Activated CD4-positive, alpha-beta T cell treated with anti-CD3 and anti-CD28 coated beads for 48 hours (primary cell): Measurements from ENCODE around the gene DRC3.
A peak's percentile ranks its signal among the peaks of the same experiment; 100 is the strongest.
"Not testable (repeated sequence)": the region's sequence is repeated elsewhere in the genome, so short reads cannot be mapped to it uniquely, and the experiment has no call there.

ENCODE experiments used
- DNase-seq: peaks from one replicate; pipeline ENCODE4 v3.0.0-alpha.2; 2020

The DRC3 gene

GRCh38 chr17:17995887-17996286 lies 23.2 kb downstream of the DRC3 start:
- DNase-seq = not testable (repeated sequence)

GRCh38 chr17:17998934-17999333 lies 26.3 kb downstream of the DRC3 start:
- no peak for DNase-seq

DNA sequence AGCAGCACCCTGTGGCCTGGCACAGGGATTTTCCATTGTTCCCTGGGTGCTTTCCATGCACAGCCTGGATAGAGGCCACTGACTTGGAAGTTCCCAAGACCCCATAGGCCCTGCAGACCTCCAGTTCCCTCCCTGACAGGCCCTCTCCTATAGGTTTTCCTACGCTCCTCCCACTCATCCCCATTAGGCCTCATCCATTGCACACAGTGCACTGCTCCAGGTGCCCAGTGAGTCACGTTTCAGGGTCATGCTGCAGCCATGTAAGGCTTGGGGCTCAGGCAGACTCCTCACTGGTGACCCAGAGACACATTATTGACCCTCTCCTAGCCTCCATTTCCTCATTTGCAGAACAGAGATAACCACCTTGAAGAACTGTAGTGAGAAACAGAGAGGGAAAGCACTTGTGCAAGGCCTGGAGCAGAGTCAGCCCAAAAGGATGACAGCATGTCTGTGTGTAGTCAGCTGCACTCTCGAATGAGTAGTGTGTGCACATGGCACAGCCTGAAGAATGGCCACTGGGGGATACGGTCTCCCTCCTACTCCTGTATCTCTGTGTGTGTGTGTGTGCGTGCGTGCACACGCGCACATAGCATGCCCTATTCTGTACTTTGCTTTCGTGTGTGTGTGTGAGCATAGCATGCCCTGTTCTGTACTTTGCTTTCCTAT lies 26.8 kb downstream of the DRC3 start:
- no peak for DNase-seq

- DNase-seq = no peak
These were observed 27.4 kb downstream of the DRC3 start for GRCh38 chr17:18000030-18000408.

DNA sequence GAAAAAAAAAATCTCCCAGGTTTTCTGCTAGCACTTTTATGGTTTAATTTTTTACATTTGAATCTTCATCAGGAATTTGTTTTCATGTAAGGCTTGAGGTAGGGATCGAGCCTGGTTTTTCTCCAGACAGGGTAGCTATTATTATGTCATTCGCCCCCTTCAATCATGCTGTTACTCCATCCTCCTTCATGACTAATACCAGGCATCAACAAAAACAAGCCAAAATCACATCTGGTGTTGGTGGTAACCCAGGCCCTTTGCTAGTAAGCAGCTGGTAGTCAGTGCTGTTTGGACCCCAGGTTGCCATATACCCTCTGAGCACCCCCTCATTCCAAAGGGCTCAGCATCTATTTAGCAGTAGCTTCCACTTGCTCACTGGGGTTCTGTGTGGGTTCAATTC lies 29.5 kb downstream of the DRC3 start:
- no peak for DNase-seq

DNA sequence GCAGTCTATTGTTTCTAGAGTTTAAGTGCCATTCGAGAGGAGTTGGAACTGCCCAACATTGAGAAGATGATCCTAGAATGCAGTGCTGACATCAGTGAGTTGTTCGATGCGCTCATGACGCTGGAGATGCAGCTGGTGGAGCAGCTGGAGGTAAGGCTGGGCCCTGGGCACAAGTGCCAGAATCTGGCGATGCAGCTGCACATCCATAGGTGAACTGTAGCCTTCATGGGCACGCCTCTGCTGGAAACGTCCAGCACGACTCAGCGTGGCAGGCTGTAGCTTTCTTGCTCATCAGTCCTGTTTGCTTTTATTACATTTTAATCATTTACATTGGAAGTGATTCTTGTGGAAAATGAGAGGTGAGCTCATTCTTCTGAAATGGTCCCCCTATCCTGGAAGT lies 31.7 kb downstream of the DRC3 start:
- no peak for DNase-seq

GRCh38 chr17:18004884-18005305 lies 32.2 kb downstream of the DRC3 start:
- DNase-seq = no peak

GRCh38 chr17:18005496-18005895 lies 32.8 kb downstream of the DRC3 start:
- DNase-seq = no peak

DNA sequence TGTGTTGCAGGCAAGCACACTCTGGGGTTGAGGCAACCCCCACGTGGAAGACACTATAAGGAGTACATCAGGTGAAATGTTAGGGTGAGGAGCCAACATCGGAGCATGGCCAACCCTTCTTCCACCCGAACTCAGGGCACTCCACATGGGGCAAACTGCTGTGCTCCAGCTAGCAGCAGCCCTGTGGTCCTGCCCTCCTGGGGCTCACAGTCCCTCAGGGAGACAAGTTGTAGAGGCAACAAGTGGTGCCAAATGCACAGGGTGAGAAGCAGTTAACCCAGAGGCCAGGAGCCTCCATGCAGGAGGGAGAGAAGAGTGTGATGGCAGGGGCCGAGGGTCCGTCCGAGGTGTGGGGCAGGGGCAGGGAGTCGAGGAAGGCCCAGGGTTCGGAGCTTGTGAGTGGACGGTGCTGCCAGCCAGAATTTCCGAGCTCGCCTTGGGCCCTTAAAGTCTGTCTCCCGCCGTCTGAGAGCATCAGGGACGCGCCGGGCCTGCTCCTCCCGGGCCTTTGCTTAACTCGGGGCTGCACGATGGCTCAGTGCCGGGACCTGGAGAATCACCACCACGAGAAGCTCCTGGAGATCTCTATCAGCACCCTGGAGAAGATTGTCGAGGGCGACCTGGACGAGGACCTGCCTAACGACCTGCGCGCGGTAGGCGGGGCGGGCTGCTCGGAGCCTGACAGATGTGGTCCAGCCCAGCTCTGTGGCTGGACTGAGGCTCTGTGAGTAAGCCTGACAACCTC lies 34.0 kb downstream of the DRC3 start:
- DNase-seq = no peak

- DNase-seq = no peak
These were observed 36.0 kb downstream of the DRC3 start for GRCh38 chr17:18008496-18009268.

GRCh38 chr17:18009609-18010420 lies 37.2 kb downstream of the DRC3 start:
- DNase-seq = no peak

DNA sequence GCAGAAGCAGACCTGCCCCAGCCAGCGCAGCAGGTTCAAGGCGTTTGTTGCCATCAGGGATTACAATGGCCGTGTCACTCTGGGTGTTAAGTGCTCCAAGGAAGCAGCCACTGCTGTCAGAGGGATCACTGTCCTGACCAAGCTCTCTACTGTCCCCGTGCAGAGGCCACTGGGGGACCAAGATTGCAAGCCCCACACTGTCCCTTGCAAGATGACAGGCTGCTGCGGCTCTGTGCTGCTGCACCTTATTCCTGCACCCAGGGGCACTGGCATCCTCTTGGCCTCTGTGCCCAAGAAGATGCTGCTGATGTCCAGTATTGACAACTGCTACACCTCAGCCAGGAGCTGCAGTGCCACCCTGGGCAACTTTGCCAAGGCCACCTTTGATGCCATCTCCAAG lies 38.6 kb downstream of the DRC3 start:
- no peak for DNase-seq

- no peak for DNase-seq
These were observed 41.3 kb downstream of the DRC3 start for GRCh38 chr17:18014006-18014405.

DNA sequence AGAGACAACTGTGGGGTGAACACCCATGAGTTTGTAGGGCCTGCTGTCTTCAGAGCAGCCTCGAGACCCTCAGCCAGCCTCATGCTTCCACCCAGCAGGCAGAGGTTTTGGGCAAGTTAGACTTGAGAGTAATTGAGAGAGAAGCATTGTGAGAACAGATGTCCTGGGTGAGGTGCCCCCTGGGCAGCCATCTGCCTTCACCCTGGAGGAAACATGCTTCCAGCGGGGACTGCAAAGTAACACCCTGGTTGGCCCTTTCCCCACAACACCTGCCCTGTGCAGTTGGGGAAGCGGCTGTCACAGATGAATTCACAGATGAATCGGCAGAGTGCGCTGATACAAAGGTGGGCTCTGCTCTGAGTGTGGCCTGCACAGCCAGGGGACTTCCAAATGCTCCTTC lies 42.9 kb downstream of the DRC3 start:
- DNase-seq = no peak

DNA sequence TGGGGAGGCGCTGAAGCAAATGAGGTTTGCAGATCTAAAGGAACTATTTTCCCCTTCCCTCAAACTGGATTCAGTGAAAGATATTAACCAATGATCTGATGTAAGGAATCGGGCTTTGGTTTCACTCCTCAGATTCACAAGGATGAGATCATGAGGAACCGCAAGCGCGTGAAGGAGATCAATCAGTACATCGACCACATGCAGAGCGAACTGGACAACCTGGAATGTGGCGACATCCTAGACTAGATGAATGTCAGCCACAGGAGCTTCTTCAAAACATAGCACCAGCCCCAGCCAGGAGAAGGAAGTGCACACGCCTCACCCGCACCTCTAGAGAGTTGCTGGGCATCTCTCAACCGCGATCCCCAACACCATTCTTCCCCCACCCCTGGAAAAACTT lies 43.8 kb downstream of the DRC3 start:
- no peak for DNase-seq

- no peak for DNase-seq
These were observed 45.3 kb downstream of the DRC3 start for GRCh38 chr17:18017958-18018357.

- DNase-seq = no peak
These were observed 45.8 kb downstream of the DRC3 start for GRCh38 chr17:18018411-18018921.

- no peak for DNase-seq
These were observed 47.1 kb downstream of the DRC3 start for GRCh38 chr17:18019838-18020154.

- DNase-seq = no peak
These were observed 48.3 kb downstream of the DRC3 start for GRCh38 chr17:18020971-18021370.

DNA sequence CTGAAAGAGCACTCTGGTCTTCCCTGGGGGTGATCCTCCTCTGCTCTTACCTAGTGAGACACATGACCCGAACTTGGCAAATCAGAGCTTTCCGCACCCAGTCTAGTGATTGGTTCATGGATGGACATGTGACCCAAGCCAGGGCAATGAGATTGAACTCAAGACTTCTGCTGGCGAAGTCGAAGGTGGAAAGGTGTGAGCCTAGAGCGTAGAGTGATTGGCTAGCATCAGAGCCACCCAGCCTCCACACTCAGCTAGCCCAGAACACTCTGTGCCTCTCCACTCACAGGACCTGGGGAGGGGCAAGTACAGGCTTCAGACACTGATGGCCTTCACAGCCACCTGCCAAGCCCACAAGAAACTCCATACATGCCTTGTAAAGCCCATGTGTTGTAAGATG lies 48.7 kb downstream of the DRC3 start:
- DNase-seq = no peak

- DNase-seq = peak; percentile 50
These were observed 52.7 kb downstream of the DRC3 start for GRCh38 chr17:18025241-18025944.
